Measurements from ENCODE around the gene ZDHHC14.

ZDHHC14 gene

DNA sequence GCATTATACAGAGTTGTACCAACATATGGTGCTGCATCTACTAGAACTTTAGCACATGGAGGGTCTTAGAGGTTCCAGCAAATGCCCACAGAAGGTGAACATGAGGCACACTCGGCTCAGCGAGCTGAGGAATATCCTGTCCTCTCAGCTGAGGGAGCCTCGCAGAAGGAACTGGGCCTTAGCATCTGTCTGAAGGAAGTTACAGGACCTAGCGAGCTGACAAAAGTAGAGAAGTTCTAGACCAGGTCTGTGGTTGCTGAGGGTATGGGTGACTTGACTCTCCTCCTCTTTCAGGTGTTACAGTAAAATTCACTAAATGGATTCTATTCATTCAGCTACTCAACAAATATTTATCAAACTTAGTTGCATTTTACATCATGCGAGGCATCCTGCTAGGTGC lies 157.2 kb downstream of the ZDHHC14 start:
- DNase-seq: no peak

DNA sequence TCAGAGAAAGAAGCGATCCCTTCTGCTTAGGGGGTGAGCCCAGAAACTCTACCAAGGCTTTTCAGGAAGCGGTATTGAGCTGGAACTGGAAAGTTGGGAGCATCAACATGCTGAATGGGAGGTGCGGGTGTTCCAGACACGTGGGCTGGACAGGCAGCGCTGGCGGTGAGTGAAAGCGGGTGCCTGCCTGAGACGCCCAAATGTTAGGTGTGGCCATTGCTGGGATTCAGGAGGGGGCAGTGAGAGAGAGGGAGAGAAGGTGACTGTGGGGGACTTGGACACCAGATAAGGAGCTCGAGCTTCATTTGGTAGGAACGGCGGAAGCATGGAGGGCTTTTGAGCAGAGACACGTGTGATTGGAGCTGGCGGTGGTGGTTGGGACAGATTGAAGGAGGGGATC lies 157.7 kb downstream of the ZDHHC14 start:
- no peak for DNase-seq

DNA sequence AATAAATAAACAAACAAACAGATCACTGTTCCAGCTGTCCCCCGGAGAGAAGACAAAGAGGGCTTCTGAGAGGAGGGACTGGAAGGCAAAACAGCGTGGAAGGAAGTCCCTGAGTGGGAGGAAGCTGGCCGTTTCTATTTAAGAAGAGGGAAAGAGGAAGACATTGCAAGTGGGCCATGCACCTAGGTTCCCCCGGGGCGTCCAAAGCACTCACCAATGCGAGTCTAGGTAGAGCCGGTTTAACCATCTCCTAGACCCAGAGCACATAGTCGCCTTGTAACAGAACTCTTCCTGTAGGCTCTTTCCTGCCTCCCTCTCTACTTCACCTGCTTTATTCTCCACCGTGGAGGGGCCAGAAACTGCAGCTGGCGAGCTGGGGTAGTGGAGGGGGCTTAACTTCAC lies 158.4 kb downstream of the ZDHHC14 start:
- DNase-seq: no peak

DNA sequence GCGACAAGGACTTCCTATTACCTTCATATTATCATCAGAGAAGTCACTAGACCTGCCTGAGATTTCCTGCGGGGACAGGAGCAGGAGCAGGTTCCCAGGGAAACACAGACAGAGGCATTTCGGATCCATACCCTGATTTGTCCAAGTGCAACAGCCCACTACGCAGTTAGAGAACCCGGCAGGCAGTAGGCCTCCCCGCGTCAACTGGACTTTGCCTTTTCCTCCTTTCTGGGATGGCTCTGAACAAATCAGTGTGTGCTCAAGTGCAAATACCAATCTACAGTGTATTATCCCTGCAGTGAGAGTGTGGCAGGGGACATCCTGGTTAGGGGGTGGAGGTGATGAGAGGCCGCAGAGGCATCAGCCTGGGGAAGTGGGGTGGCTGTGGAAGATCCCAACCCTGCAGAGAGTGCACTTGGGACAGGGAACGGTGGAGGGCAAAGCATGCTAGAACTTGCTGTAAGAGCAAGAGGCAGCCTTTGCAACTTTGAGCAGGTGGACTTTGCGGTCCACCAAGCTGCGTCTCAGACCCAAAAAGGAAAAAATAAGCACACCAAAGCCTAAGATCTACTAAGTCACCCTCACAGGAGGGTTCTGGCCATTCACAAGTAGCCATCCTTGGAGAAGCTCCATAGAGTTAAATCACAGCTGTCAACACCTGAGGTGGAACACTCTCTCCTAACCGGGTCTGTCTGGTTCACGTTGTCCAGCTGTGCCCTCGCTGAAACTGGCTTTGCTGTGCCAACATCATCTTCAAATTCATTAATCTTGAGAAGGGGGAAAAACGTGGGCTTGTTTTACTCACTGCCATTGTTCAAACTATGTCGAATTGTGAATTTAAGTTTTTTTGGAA lies 159.1 kb downstream of the ZDHHC14 start:
- no peak for DNase-seq

DNA sequence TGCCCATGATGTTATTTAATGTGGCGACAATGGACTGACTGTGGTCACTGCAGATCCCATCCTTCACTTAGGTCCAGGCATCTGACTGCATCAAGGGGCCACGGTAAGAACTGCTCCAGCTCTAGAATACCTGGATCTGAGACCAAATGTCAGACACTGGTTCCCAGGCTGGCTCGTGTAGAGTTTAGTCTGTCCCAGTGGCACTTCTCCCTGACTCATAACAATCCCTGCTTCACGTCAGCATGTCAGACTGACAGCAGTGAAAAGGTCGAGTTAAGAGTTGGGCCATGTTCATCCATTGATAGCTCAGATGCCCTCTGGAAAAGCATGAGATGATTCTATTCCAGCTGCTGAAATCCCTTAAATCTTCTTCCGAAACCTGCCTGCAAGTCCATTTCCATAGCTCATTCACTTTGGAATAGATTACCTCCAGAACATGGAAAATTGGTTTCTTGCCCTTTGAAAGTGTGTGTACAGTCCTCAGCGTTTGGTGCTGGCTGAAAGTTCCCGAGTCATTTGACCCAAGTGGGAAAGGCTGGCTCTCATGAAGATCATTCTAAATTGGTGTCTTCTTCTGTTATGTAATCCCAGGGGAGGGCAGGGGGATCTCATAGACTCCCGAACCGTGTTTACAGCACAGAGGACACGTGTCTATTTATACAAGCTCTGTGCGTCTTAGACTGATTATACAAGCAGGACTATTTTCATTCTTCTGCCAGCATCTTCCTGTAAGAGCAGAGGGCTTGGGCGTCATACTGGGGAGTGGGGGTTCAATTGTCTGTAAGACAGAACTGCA lies 160.8 kb downstream of the ZDHHC14 start:
- DNase-seq: no peak

DNA sequence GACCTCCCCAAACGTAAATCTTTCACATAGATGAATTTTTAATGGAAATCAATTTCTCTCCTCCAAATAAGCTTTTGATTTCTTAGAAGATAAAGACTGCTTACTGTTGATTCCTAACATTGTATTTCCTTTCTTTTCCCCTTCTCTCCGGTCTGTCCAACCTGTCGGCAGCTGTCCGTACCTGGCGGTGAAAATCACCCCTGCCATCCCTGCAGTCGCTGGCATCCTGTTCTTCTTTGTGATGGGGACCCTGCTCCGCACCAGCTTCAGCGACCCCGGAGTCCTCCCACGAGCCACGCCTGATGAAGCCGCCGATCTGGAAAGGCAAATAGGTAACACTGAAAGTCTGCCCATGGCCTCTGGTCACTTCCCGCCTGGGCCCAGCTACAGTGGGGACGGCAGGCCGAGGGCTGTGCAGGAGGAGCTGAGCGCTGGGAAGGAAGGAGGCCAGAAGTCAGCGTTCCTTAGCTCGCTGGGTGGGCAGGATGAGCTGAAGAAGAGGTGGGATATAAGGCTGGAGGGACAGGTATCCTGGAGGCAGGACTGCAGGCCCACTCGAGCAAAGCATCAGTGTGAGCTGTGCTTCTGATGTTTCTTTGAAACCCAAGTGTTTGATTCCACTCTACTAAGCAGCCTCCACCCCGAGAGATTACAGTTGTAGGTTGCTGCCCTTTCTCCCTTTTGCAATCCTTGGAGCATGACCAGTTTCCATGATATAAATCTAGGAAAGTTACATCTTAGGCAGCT lies 161.6 kb downstream of the ZDHHC14 start:
- DNase-seq: no peak

DNA sequence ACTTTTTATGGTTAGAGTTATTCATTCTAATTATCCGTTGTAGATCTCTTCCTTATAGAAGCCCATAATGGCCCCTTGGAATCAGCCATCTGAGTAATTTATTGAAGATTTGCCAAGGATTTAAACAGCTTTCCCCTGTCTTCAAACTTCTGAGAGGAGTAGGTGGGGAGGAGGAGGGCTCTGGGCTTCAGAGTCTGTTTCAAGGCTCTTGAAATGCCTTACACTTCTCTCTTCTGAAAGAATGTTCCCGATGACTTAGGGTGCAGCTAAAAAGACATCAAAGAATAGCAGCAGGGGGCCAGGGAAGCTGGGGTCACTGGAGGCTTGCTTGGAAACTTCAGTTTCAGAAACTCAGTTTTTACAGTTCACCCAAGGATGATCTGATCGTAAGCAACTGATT lies 165.3 kb downstream of the ZDHHC14 start:
- no peak for DNase-seq

DNA sequence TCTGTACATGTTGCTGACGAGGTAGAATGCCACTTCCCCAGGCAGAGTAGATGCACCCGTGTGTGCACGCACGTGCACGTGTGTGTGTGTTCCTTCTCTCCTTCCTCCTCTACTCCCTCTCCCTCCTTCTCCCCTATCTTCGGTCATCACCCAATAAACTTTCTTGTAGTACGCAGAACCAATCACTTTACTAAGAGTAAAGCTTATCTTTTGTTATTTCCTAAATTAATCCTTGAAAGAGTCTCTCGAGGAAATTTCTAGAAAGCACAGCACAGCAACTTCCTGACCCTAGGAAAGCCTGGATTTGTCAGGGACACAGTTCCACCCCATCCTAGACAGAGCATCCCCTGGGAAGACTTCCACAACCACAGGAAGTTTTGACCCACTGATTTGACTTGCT lies 166.1 kb downstream of the ZDHHC14 start:
- no peak for DNase-seq

DNA sequence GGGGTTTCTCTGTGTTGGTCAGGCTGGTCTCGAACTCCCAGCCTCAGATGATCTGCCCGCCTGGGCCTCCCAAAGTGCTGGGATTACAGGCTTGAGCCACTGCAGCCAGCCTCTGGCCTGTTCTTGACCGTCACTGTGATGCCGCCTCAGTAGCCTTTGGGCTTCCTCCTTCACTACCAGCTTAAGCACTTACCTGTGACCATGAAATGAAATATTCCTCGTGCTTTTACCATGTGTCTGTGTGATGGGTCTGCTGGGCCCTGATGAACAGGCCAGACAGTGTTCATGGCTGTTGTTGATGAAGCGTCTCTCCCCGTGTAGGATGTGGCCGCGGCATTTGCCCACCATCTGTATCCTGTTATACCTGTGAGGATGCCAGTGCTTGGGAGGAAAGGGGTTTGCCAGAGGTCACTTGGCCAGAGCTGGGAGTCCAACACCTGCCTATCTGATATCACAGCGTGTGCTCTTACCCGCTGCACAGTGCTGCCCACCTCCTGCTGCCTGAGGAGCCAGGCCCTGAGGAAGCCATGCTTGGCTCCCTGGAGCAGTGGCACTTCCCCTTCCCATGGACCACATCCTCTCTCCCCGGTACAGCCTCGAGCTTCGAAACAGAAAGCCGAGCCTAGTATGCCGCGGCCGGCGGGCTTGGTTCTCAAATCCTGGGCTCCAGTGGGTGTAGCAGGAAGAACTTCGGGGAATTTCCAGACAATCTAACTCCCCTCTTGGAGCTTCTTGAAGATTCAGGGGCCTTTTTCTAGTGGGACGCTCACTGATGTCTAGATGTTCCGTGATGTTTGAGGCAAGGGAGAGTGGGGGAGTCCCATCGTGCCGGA lies 167.9 kb downstream of the ZDHHC14 start:
- DNase-seq: no peak

DNA sequence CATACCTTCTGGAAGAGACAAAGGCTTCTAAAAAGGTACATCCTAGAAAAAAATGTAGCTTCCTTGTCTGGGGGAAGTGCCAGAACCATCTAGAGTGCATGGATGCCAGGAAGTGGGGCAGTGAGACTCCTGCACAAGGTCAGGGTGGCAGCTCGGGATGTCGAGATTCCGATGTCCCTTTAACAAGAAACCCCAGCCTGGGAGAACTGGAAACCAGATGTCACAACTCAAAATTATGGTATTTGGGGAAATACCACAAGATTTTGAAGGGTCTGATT lies 168.4 kb downstream of the ZDHHC14 start:
- no peak for DNase-seq

DNA sequence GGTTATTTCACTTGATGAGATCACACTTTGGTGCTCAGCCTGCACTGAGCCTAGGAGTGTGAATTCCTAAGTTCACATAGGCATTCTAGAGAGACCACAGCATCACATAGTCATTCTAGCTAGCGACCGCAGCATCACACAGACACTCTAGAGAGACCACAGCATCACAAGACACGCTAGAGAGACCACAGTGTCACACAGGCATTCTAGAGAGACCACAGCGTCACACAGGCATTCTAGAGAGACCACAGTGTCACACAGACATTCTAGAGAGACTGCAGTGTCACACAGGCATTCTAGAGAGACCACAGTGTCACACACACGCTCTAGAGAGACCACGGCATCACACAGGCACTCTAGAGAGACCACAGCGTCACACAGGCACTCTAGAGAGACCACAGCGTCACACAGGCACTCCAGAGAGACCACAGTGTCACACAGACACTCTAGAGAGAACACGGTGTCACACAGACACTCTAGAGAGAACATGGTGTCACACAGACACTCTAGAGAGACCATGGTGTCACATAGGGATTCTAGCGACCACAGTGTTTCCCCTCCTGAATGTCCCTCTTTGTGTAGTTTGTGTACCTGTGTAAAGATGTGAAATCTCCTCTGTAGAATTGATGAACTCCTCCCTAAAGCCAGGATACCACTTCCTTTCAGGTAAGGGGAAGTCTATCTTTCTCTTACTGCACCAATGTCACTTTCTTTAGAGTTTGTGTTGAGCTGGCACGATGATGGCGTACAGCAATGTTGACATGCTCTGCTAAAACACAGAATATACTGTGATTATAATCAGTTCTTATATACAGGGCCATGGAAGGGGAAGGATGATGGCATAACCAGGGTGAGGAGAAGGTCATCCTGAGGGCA lies 169.4 kb downstream of the ZDHHC14 start:
- DNase-seq: no peak

DNA sequence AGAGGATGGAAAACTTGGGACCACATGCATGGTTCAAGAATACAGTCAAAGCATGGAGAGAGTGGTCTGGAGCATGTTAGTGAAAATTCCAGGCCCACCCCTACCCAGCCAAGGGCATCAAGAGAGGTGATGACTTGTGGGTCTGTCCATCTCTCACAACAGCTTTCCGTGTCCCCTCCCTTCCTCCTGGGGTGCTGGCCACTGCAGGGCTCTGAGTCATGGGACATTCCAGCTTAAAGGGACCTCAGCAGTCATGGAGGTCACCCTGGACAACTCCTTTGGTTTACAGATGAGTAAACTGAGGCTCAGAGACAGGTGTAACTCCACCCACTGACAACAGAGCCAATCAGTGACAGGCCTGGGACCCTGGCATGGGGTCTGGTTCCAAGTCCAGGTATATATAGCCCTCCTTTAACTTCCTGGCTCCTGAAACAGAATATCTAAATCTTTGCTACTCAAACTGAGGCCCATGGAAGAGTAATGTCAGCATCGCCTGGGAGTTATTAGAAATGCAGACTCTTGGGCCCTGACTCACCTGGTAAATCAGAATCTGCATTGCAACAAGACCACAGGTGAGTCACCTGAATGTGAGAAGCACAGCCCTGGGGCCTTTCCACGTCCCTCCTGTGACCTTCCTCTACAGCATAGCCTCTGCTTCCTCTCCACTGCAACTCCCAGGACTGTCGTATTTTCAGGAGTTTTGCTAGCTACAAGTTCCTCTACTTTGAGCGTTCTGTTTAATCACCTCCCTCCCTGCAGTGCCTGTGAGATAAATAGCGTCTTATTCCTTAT lies 170.2 kb downstream of the ZDHHC14 start:
- no peak for DNase-seq

DNA sequence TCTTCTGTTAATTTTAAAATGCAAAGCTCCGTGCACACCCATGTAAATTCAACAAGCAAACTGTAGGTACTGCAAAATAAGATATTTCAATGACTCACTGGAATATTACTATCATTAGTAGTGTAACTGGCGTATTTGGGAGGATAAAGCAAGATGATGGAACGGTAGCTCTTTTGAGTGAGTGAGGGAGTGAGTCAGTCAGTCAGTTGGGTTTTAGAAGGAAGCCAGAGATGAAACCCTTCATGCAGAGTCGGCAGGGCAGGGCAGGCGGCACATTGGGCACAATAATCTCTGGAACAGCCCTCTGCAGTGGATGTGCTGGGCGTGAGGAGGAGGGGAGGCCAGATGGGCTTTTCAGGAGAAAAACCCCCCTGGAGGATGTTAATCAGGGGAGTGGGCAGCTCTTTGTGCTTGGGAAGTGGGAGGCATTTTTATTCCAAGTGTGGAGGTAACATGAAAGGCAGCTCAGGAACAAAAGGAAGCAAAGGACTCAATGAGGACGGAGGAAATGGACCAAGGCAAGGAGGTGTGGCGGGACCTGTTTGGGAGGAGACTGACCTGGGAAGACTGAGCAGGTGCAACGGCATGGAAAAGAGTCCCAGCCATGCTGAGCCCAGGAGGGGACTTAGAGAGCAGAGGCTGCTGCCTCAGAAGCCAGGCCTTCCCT lies 171.2 kb downstream of the ZDHHC14 start:
- DNase-seq: no peak

DNA sequence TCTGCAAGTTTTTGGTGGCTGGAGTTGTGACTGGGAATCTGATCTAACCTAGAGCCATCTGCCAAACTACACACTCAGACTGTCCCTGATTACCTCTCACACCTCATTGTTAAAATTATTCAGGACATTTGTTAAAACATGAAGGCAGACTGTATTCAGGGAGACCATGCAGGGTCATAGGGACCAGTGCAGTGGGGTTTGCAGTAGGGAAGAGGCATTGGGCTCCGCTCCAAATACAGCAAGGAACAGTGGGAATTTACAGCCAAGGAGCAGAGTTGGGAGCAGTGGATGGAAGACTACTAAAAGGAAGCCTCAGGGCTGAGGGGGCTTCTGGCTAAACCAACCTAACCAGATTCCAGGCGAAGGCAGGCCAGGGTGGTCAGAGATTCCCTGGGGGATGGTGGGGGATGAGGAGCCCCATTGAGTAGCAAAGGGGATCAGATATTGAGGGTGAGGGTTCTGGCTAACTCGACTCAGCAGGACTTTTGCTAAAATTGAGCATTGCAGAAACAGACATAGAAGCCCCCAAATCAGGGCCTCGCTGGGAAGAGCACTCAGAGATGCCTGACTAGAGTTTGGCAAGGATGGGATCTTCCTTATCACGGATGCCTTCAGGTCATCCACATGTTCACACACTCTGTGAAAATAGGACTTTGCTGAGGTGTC lies 172.0 kb downstream of the ZDHHC14 start:
- no peak for DNase-seq

DNA sequence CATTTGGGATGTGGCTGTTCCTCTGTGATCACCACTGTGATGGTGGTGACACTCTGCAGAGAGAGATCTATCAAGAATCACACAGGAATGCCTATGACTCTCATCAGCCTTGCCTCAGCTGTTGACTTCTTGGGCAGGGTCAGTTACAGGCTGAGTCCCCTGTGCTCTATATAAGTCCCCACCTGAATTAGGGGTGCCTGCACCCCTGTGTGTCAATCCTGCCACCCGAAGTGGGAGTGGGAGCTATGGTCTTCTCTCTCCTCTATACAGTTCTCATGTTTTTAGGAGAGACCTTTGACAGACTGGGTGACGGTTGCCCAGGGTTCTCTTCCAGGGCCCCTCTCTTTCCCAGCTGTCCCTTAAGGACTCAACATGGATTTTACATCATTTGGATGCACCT lies 173.8 kb downstream of the ZDHHC14 start:
- no peak for DNase-seq

DNA sequence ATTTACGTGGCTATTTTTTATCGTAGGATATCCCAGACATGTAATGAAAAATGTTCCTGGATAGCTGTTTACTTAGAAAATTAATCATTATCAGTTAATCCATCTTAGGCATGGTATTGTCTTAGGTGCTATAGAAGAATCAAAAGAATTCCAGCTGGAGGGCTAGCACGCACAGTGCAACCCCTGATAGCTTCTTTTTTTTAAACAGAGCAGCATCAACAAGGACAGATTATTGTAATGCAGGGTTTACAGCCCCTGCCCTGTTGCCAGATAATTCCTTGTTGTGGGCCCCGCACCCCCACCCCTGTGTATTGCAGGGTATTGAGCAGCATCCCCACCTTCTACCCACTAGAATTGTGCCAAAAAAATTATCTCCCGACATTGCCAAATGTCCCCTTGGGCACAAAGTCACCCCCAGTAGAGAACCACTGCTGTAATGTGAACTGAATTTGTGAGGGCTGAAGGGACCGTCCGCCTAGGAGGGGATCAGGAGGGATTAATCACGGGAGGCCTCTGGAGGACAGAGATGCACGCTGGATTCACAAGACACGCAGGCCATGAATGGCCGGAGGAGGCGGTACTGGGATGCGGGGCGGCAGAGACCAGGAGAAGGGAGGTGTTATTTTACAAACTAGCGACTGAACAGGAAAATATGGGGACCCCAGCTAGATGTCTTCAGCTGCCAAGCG lies 174.6 kb downstream of the ZDHHC14 start:
- DNase-seq: no peak

DNA sequence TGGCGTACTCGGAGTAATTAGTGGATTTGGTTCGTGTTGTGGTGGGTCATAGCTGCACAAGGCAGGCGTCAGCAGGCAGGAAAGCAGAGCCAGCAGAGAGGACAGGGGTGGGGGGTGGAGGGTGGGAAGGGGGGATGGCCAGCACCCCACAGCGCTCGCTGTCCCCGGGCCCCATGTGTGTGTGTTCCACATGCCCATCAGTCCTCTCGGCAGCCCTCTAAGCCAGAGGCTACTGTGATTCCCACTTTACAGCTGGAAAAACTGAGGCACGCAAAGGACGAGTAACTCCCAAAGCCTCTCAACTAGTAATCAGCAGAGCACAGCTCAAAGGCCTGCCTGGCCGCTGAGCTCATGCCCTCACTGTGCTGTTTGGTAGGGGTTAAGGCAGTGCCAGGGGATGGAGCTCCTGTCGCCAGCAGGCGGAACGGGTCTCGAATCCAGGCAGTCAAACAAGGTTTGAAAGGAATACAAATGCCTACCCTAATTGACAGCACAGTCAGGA lies 175.2 kb downstream of the ZDHHC14 start:
- no peak for DNase-seq

DNA sequence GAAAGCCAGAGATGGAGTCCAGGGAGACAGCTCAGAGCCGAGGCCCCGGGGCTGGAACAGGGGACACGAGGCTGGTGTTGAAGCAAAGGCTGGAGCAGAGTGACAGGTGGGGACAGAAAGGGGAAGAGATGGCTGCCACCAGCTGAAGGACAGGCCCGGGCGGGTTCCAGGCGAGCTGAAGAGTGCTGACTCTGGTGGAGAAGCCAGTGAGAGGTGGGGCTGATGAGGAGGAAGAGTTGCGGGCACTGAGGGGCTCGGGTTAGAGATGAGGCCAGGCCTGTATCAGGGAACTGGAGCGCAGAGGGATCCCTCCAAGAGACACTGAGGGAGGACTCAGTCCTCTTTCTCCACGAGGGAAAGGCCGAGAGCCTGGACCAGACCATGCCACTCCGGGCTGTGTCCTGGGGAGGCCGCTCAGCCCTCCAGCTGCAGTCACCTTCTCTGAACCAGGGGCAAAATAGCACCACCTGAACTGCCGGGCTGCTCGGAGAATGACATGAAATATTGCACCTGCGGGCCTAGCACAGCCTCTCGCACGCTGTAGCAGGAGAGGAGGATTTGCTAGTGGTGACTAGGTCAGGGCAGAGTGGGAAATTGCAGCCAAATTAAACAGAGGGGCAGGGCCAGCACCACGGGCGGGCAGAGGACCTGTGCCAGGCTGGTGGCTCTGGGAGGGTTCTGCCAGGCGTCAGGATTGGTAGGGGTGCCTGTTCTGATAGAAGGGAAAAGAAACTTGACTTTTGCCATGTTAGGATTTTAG lies 175.9 kb downstream of the ZDHHC14 start:
- no peak for DNase-seq
